ENCODE results near the gene MEIS2.

Gene MEIS2

GRCh38 chr15:37124331-37124730 is 24.0 kb upstream of the MEIS2 start:
- Histone ChIP-seq H3K27ac (replicated peaks) (no peak overlapping the region), H3K27me3 (ENCODE audit: insufficient read depth, poor library complexity, severe bottlenecking) (no peaks in the 10 kb centered on the region), H3K4me3 (replicated peaks; ENCODE audit: insufficient read depth, low read length) (no peak overlapping the region)
- no peak for TF ChIP-seq SPI1 (IDR thresholded peaks at IDR 0.05; ENCODE audit: borderline replicate concordance, low read depth)
- no peak for TF ChIP-seq REST (IDR thresholded peaks at IDR 0.05; ENCODE audit: insufficient replicate concordance, low read depth)
- no peak for TF ChIP-seq POLR2AphosphoS5 (IDR thresholded peaks at IDR 0.05; ENCODE audit: low read depth)
- TF ChIP-seq GABPA (IDR thresholded peaks at IDR 0.05; ENCODE audit: low read depth): no peak
- no peak for TF ChIP-seq CTCF (IDR thresholded peaks at IDR 0.05; ENCODE audit: insufficient read depth, low read length)
- no peak for DNase-seq (ENCODE audit: low read depth in 1 of 2, low spot score in 1 of 2)

- Histone ChIP-seq H3K27me3 (ENCODE audit: insufficient read depth, poor library complexity, severe bottlenecking) (peaks cover 2% of the 10 kb centered on the region), H3K4me3 (replicated peaks; ENCODE audit: insufficient read depth, low read length) (no peak overlapping the region), H3K27ac (replicated peaks) (no peak overlapping the region)
- TF ChIP-seq CTCF (IDR thresholded peaks at IDR 0.05; ENCODE audit: insufficient read depth, low read length): no peak
- TF ChIP-seq SPI1 (IDR thresholded peaks at IDR 0.05; ENCODE audit: borderline replicate concordance, low read depth): no peak
- no peak for TF ChIP-seq GABPA (IDR thresholded peaks at IDR 0.05; ENCODE audit: low read depth)
- TF ChIP-seq REST (IDR thresholded peaks at IDR 0.05; ENCODE audit: insufficient replicate concordance, low read depth): no peak
- TF ChIP-seq POLR2AphosphoS5 (IDR thresholded peaks at IDR 0.05; ENCODE audit: low read depth): no peak
- DNase-seq (ENCODE audit: low read depth in 1 of 2, low spot score in 1 of 2): no peak
Observed at GRCh38 chr15:37122703-37123102, 22.4 kb upstream of the MEIS2 start.

GRCh38 chr15:37121492-37121891 is 21.1 kb upstream of the MEIS2 start:
- Histone ChIP-seq H3K27ac (replicated peaks) (no peak overlapping the region), H3K27me3 (ENCODE audit: insufficient read depth, poor library complexity, severe bottlenecking) (peaks cover 3% of the 10 kb centered on the region), H3K4me3 (replicated peaks; ENCODE audit: insufficient read depth, low read length) (no peak overlapping the region)
- no peak for DNase-seq (ENCODE audit: low read depth in 1 of 2, low spot score in 1 of 2)
- no peak for TF ChIP-seq REST (IDR thresholded peaks at IDR 0.05; ENCODE audit: insufficient replicate concordance, low read depth)
- TF ChIP-seq CTCF (IDR thresholded peaks at IDR 0.05; ENCODE audit: insufficient read depth, low read length): no peak
- TF ChIP-seq SPI1 (IDR thresholded peaks at IDR 0.05; ENCODE audit: borderline replicate concordance, low read depth): no peak
- no peak for TF ChIP-seq GABPA (IDR thresholded peaks at IDR 0.05; ENCODE audit: low read depth)
- no peak for TF ChIP-seq POLR2AphosphoS5 (IDR thresholded peaks at IDR 0.05; ENCODE audit: low read depth)
